ENCODE data around the gene E2F2. TPM values are rescaled to one million over a fixed set of nuclear protein-coding genes. Genes with fewer than 3 reads are reported as not detected.

Gene E2F2
- total and polyA plus RNA-seq, 2 of the 13 experiments (the other 11 are each of a cell fraction or from before 2014, with no cell fraction given) = 0.65 to 6.6 TPM

DNA sequence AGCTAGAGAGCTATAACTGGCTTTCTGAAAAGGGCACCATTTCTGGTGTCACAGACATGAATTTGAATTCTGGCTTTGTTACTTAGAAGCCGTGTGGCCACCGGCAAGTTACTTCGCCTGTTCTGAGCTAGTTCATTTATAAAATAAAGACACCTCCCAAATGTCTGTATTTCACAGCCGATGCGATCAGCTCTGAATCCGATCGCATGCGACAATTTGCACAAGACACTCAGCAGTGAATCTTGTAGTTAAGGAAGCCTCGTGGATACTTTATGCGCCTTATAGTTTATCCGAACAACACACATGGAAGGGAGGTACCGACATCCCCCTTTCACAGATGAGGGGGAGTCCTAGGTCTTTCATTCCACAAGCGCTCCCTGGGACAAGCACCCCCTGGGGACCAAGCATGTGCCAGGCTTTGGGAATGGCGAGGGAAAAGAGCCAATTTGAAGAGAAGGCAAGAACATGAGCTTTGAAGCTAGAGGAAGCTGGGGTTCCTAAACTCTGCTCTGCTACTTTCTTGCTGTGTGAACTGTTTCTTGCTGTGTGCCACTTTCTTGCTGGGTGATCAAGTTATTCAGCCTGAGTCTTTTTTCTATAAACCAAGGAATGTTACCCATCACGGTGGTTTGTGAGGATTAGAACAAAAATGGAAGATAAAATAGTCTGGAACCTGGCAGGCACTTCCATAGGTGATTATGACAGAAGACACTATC is 24.4 kb upstream of the E2F2 start:
- Histone ChIP-seq H3K9ac (ENCODE audit: insufficient read depth, low read depth, low read length) (peak overlapping the region; percentile 97), H3K79me2 (ENCODE audit: insufficient read depth, low read length) (peaks cover 25% of the 10 kb centered on the region), H3K9me3 (ENCODE audit: low read length) (no peaks in the 10 kb centered on the region), H3K27ac (ENCODE audit: extremely low read length, insufficient read depth, low read length) (peak overlapping the region; percentile 98), H3K4me3 (replicated peaks in 1 of 3; ENCODE audit: insufficient read depth in 1 of 3, low read depth in 2 of 3, low read length in 3 of 3) (peak overlapping the region in 2 of 3 experiments; percentile 8 to 55; a peak in 3 of 6 replicates), H3K4me2 (ENCODE audit: low read depth, low read length) (peak overlapping the region; percentile 95), H2AFZ (ENCODE audit: low read length) (no peak overlapping the region), H3K36me3 (replicated peaks in 1 of 2; ENCODE audit: control insufficient read depth in 1 of 2, insufficient read depth in 2 of 2, low read length in 2 of 2) (no peaks in the 10 kb centered on the region), H4K20me1 (ENCODE audit: insufficient read depth, low read length) (peaks cover 9% of the 10 kb centered on the region; the same call in 1 of the 2 replicates), H3K27me3 (ENCODE audit: control insufficient read depth in 1 of 2, insufficient read depth in 2 of 2, low read length in 2 of 2) (no peaks in the 10 kb centered on the region; a peak in 1 of 5 replicates), H3K4me1 (ENCODE audit: insufficient read depth, low read length) (peaks cover 74% of the 10 kb centered on the region)
- TSS peak; percentile 64 for BruUV-seq (replicated peaks)
- ChIA-PET POLR2A (interaction anchor here (0.6 to 6.0 kb wide), 15 partner anchors 9 to 211 kb away, joined by 3 to 54 read pairs (median 4); partner anchors contain the start of genes HNRNPR and RPL11), CTCF (ENCODE audit: low intra/inter-chr PET ratio, low total read pairs) (no interaction called here)
- 78% methylated on average over 15 of the region's 15 CpGs for WGBS (ENCODE audit: low lambda C conversion rate)
- no peak for DNase-seq (ENCODE audit: low spot score)
- peak; percentile 60; the same call in 1 of the 2 replicates for TF ChIP-seq ZNF615 (CRISPR knock-in tag; IDR thresholded peaks at IDR 0.05; ENCODE audit: borderline replicate concordance)
- TF ChIP-seq, protein P1, sequence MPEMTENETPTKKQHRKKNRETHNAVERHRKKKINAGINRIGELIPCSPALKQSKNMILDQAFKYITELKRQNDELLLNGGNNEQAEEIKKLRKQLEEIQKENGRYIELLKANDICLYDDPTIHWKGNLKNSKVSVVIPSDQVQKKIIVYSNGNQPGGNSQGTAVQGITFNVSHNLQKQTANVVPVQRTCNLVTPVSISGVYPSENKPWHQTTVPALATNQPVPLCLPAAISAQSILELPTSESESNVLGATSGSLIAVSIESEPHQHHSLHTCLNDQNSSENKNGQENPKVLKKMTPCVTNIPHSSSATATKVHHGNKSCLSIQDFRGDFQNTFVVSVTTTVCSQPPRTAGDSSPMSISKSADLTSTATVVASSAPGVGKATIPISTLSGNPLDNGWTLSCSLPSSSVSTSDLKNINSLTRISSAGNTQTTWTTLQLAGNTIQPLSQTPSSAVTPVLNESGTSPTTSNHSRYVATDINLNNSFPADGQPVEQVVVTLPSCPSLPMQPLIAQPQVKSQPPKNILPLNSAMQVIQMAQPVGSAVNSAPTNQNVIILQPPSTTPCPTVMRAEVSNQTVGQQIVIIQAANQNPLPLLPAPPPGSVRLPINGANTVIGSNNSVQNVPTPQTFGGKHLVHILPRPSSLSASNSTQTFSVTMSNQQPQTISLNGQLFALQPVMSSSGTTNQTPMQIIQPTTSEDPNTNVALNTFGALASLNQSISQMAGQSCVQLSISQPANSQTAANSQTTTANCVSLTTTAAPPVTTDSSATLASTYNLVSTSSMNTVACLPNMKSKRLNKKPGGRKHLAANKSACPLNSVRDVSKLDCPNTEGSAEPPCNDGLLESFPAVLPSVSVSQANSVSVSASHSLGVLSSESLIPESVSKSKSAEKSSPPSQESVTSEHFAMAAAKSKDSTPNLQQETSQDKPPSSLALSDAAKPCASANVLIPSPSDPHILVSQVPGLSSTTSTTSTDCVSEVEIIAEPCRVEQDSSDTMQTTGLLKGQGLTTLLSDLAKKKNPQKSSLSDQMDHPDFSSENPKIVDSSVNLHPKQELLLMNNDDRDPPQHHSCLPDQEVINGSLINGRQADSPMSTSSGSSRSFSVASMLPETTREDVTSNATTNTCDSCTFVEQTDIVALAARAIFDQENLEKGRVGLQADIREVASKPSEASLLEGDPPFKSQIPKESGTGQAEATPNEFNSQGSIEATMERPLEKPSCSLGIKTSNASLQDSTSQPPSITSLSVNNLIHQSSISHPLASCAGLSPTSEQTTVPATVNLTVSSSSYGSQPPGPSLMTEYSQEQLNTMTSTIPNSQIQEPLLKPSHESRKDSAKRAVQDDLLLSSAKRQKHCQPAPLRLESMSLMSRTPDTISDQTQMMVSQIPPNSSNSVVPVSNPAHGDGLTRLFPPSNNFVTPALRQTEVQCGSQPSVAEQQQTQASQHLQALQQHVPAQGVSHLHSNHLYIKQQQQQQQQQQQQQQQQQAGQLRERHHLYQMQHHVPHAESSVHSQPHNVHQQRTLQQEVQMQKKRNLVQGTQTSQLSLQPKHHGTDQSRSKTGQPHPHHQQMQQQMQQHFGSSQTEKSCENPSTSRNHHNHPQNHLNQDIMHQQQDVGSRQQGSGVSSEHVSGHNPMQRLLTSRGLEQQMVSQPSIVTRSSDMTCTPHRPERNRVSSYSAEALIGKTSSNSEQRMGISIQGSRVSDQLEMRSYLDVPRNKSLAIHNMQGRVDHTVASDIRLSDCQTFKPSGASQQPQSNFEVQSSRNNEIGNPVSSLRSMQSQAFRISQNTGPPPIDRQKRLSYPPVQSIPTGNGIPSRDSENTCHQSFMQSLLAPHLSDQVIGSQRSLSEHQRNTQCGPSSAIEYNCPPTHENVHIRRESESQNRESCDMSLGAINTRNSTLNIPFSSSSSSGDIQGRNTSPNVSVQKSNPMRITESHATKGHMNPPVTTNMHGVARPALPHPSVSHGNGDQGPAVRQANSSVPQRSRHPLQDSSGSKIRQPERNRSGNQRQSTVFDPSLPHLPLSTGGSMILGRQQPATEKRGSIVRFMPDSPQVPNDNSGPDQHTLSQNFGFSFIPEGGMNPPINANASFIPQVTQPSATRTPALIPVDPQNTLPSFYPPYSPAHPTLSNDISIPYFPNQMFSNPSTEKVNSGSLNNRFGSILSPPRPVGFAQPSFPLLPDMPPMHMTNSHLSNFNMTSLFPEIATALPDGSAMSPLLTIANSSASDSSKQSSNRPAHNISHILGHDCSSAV (CRISPR knock-in tag; IDR thresholded peaks at IDR 0.05; ENCODE audit: borderline replicate concordance) = no peak
- 0 out of 2 replicates have a peak, but pooled peaks have one; percentile 8 for TF ChIP-seq ZNF263 (CRISPR knock-in tag; IDR thresholded peaks at IDR 0.05)
- 0 out of 2 replicates have a peak, but pooled peaks have one; percentile 3 for TF ChIP-seq SIN3A (IDR thresholded peaks at IDR 0.05; ENCODE audit: borderline replicate concordance, low read depth, low read length)
- 0 out of 2 replicates have a peak, but pooled peaks have one; percentile 32 for TF ChIP-seq ZNF605 (CRISPR knock-in tag; IDR thresholded peaks at IDR 0.05)
- no peak for TF ChIP-seq TEAD2 (CRISPR knock-in tag; IDR thresholded peaks at IDR 0.05)
- TF ChIP-seq, protein P2, sequence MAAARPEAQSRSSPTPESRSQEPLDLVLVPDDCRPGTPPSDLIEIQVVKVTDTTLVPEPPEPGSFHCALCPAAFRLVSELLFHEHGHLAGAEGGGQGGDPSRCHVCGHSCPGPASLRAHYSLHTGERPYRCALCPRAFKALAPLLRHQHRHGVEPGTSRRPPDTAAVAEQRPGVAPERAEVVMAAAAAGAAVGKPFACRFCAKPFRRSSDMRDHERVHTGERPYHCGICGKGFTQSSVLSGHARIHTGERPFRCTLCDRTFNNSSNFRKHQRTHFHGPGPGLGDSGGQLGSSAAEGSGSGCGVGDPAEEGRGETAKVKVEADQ (CRISPR knock-in tag; IDR thresholded peaks at IDR 0.05; ENCODE audit: borderline replicate concordance) = no peak
- 0 out of 2 replicates have a peak, but pooled peaks have one; percentile 56 for TF ChIP-seq ZNF766 (CRISPR knock-in tag; IDR thresholded peaks at IDR 0.05; ENCODE audit: borderline replicate concordance)
- 0 out of 2 replicates have a peak, but pooled peaks have one; percentile 2 for TF ChIP-seq ZNF761 (CRISPR knock-in tag; conservative IDR thresholded peaks at IDR 0.05)
- TF ChIP-seq GFI1 (CRISPR knock-in tag; IDR thresholded peaks at IDR 0.05; ENCODE audit: borderline replicate concordance) = 0 out of 2 replicates have a peak, but pooled peaks have one; percentile 30
- TF ChIP-seq JUNB (CRISPR knock-in tag; IDR thresholded peaks at IDR 0.05; ENCODE audit: borderline replicate concordance) = no peak
- TF ChIP-seq RAD51 (IDR thresholded peaks at IDR 0.05; ENCODE audit: borderline replicate concordance) = no peak
- peak; percentile 26 for FAIRE-seq
- ATAC-seq = no peak
- in situ Hi-C loops (cut with HindIII; ENCODE audit: extremely low pct_ligation_motif_present, low pct_unique_long_range_greater_than_20kb) = no loop called here
- intact Hi-C loops (cut with micrococcal nuclease; ENCODE audit: unreplicated experiment) = loop anchor here (5.0 to 10.0 kb wide), 2 partner anchors 37 to 189 kb away; partner anchors contain the start of gene ELOA

Measured in HepG2 (cell line).